ENCODE results near the gene AGMO. TPM values are rescaled to one million over a fixed set of nuclear protein-coding genes. Genes with fewer than 3 reads are reported as not detected.

Gene AGMO
- total and polyA plus RNA-seq, 2 experiments from 2014 or later, result 0.42 to 0.55 TPM

GRCh38 chr7:15567036-15567435 lies 5.2 kb upstream of the AGMO start:
- TF ChIP-seq, protein P1, sequence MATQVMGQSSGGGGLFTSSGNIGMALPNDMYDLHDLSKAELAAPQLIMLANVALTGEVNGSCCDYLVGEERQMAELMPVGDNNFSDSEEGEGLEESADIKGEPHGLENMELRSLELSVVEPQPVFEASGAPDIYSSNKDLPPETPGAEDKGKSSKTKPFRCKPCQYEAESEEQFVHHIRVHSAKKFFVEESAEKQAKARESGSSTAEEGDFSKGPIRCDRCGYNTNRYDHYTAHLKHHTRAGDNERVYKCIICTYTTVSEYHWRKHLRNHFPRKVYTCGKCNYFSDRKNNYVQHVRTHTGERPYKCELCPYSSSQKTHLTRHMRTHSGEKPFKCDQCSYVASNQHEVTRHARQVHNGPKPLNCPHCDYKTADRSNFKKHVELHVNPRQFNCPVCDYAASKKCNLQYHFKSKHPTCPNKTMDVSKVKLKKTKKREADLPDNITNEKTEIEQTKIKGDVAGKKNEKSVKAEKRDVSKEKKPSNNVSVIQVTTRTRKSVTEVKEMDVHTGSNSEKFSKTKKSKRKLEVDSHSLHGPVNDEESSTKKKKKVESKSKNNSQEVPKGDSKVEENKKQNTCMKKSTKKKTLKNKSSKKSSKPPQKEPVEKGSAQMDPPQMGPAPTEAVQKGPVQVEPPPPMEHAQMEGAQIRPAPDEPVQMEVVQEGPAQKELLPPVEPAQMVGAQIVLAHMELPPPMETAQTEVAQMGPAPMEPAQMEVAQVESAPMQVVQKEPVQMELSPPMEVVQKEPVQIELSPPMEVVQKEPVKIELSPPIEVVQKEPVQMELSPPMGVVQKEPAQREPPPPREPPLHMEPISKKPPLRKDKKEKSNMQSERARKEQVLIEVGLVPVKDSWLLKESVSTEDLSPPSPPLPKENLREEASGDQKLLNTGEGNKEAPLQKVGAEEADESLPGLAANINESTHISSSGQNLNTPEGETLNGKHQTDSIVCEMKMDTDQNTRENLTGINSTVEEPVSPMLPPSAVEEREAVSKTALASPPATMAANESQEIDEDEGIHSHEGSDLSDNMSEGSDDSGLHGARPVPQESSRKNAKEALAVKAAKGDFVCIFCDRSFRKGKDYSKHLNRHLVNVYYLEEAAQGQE (IDR thresholded peaks at IDR 0.05; ENCODE audit: unreplicated experiment), result no peak
- TF ChIP-seq EZH2 (IDR thresholded peaks at IDR 0.05; ENCODE audit: low read depth, unreplicated experiment), result no peak
- no peak for TF ChIP-seq ZNF331 (CRISPR knock-in tag; IDR thresholded peaks at IDR 0.05; ENCODE audit: low read depth)
- no peak for TF ChIP-seq ZNF114 (CRISPR knock-in tag; IDR thresholded peaks at IDR 0.05)

GRCh38 chr7:15566476-15566875 lies 4.7 kb upstream of the AGMO start:
- Histone ChIP-seq H3K9me2 (ENCODE audit: insufficient read depth) (no peaks in the 10 kb centered on the region), H3K4me2 (no peak overlapping the region), H3K4me3 (no peak overlapping the region), H2AFZ (no peak overlapping the region), H4K20me1 (replicated peaks; ENCODE audit: insufficient read depth) (no peaks in the 10 kb centered on the region), H3K79me2 (replicated peaks; ENCODE audit: insufficient read depth) (no peaks in the 10 kb centered on the region), H3K36me3 (ENCODE audit: insufficient read depth) (no peaks in the 10 kb centered on the region), H3K27ac (ENCODE audit: low read depth) (no peak overlapping the region), H3F3A (replicated peaks; ENCODE audit: low read depth) (no peaks in the 10 kb centered on the region), H3K27me3 (ENCODE audit: insufficient read depth) (no peaks in the 10 kb centered on the region), H3K4me1 (ENCODE audit: insufficient read depth) (no peaks in the 10 kb centered on the region)
- H3K9me3 Mint-ChIP-seq, result no peaks in the 10 kb centered on the region; the same call in 2 of the 3 replicates
- H3K4me1 Mint-ChIP-seq, result peaks cover 5% of the 10 kb centered on the region; the same call in 2 of the 3 replicates
- H3K36me3 Mint-ChIP-seq (ENCODE audit: low read depth), result no peaks in the 10 kb centered on the region
- H3K27me3 Mint-ChIP-seq (ENCODE audit: insufficient read depth, low read depth, poor library complexity), result no peaks in the 10 kb centered on the region
- no peak for TF ChIP-seq ZNF331 (CRISPR knock-in tag; IDR thresholded peaks at IDR 0.05; ENCODE audit: low read depth)
- no peak for TF ChIP-seq STAT1 (IDR thresholded peaks at IDR 0.05; ENCODE audit: unreplicated experiment)
- H3K27ac Mint-ChIP-seq, result no peak overlapping the region
- DNase-seq (ENCODE audit: low spot score) (no peak), ATAC-seq (no peak)
- H3K4me3 Mint-ChIP-seq, result no peak overlapping the region

More at GRCh38 chr7:15567036-15567435, 5.2 kb upstream of the AGMO start:
- no peak overlapping the region for H2AFZ ChIP-seq
- no peaks in the 10 kb centered on the region for H3K79me2 ChIP-seq (replicated peaks; ENCODE audit: insufficient read depth)
- no peak overlapping the region for H3K4me2 ChIP-seq
- no peaks in the 10 kb centered on the region for H3K36me3 Mint-ChIP-seq (ENCODE audit: low read depth)
- ATAC-seq (no peak), DNase-seq (ENCODE audit: low spot score) (no peak)
- no peak overlapping the region for H3K4me3 Mint-ChIP-seq
- H3F3A ChIP-seq (replicated peaks; ENCODE audit: low read depth), result no peaks in the 10 kb centered on the region
- H3K27me3 Mint-ChIP-seq (ENCODE audit: insufficient read depth, low read depth, poor library complexity), result no peaks in the 10 kb centered on the region
- H3K4me1 ChIP-seq (ENCODE audit: insufficient read depth), result no peaks in the 10 kb centered on the region
- no peak overlapping the region for H3K27ac Mint-ChIP-seq
- no peaks in the 10 kb centered on the region for H4K20me1 ChIP-seq (replicated peaks; ENCODE audit: insufficient read depth)
- H3K27ac ChIP-seq (ENCODE audit: low read depth), result no peak overlapping the region
- H3K36me3 ChIP-seq (ENCODE audit: insufficient read depth), result no peaks in the 10 kb centered on the region
- no peaks in the 10 kb centered on the region; the same call in 2 of the 3 replicates for H3K9me3 Mint-ChIP-seq
- no peaks in the 10 kb centered on the region; the same call in 2 of the 3 replicates for H3K4me1 Mint-ChIP-seq
- H3K9me2 ChIP-seq (ENCODE audit: insufficient read depth), result no peaks in the 10 kb centered on the region
- no peaks in the 10 kb centered on the region for H3K27me3 ChIP-seq (ENCODE audit: insufficient read depth)
- H3K4me3 ChIP-seq, result no peak overlapping the region

- Histone ChIP-seq H2AFZ (no peak overlapping the region), H3F3A (replicated peaks; ENCODE audit: low read depth) (no peaks in the 10 kb centered on the region), H3K27ac (ENCODE audit: low read depth) (no peak overlapping the region), H3K4me3 (no peak overlapping the region), H3K27me3 (ENCODE audit: insufficient read depth) (no peaks in the 10 kb centered on the region), H3K4me2 (no peak overlapping the region), H3K79me2 (replicated peaks; ENCODE audit: insufficient read depth) (no peaks in the 10 kb centered on the region), H3K36me3 (ENCODE audit: insufficient read depth) (no peaks in the 10 kb centered on the region), H4K20me1 (replicated peaks; ENCODE audit: insufficient read depth) (no peaks in the 10 kb centered on the region), H3K4me1 (ENCODE audit: insufficient read depth) (no peaks in the 10 kb centered on the region), H3K9me2 (ENCODE audit: insufficient read depth) (no peaks in the 10 kb centered on the region)
- Mint-ChIP-seq H3K27me3 (ENCODE audit: insufficient read depth, low read depth, poor library complexity) (no peaks in the 10 kb centered on the region), H3K4me1 (peaks cover 5% of the 10 kb centered on the region), H3K4me3 (no peak overlapping the region), H3K36me3 (ENCODE audit: low read depth) (no peaks in the 10 kb centered on the region), H3K9me3 (no peaks in the 10 kb centered on the region), H3K27ac (no peak overlapping the region)
- ATAC-seq, result no peak
- no peak for DNase-seq (ENCODE audit: low spot score)
- TF ChIP-seq, protein P1 (IDR thresholded peaks at IDR 0.05; ENCODE audit: unreplicated experiment), result no peak
- no peak for TF ChIP-seq EZH2 (IDR thresholded peaks at IDR 0.05; ENCODE audit: low read depth, unreplicated experiment)
- no peak for TF ChIP-seq ZNF114 (CRISPR knock-in tag; IDR thresholded peaks at IDR 0.05)
- TF ChIP-seq, protein P2, sequence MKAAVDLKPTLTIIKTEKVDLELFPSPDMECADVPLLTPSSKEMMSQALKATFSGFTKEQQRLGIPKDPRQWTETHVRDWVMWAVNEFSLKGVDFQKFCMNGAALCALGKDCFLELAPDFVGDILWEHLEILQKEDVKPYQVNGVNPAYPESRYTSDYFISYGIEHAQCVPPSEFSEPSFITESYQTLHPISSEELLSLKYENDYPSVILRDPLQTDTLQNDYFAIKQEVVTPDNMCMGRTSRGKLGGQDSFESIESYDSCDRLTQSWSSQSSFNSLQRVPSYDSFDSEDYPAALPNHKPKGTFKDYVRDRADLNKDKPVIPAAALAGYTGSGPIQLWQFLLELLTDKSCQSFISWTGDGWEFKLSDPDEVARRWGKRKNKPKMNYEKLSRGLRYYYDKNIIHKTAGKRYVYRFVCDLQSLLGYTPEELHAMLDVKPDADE (IDR thresholded peaks at IDR 0.05), result no peak
- no peak for TF ChIP-seq CREB1 (CRISPR knock-in tag; IDR thresholded peaks at IDR 0.05; ENCODE audit: low read depth)
These were observed 847 bp downstream of the AGMO start for GRCh38 chr7:15560968-15561367.
